H1 (cell line): Measurements from ENCODE around the gene PBX1. TPM values are rescaled to one million over a fixed set of nuclear protein-coding genes. Genes with fewer than 3 reads are reported as not detected.

Source experiments
- CTCF ChIA-PET: fragments of 300-600 bp; sonication (Branson Sonifier 250); formaldehyde crosslinking; loops from one replicate; lab custom pipeline; 2021; ENCODE audit not compliant: partially characterized antibody; lab: Charles Lee
- POLR2A ChIA-PET: fragments of 300-600 bp; sonication (Branson Sonifier 250); formaldehyde crosslinking; loops from one replicate; lab custom pipeline; 2021; ENCODE audit warnings: inconsistent platforms; ENCODE audit not compliant: partially characterized antibody; lab: Charles Lee
- DNase-seq, 2 experiments: peaks; one replicate each; pipeline versions ENCODE4 v3.0.0 to v3.0.0-alpha.2; 2010 to 2022; ENCODE audit warnings: low spot score in 2 of 2, low read depth in 1 of 2, mixed read lengths in 1 of 2
- FAIRE-seq: peaks from 2 replicates; lab custom pipeline; 2011; peaks lifted over from hg19 to GRCh38; lab: Jason Lieb, UNC
- H2AFZ ChIP-seq: 2 replicates; pipeline ENCODE4 v1.8.1; 2012; ENCODE audit warnings: low read length, inconsistent platforms
- H2AK5ac ChIP-seq: 2 replicates; pipeline ENCODE4 v1.6.1; 2013; ENCODE audit warnings: low read depth, low read length
- H2BK120ac ChIP-seq: replicated peaks from 2 replicates; pipeline ENCODE3; 2013; ENCODE audit warnings: low read depth, low read length, inconsistent platforms
- H2BK12ac ChIP-seq: 2 replicates; pipeline ENCODE4 v1.6.1; 2013; ENCODE audit warnings: low read depth, low read length
- H2BK15ac ChIP-seq: 2 replicates; pipeline ENCODE4 v1.6.1; 2013; ENCODE audit warnings: low read length
- H2BK20ac ChIP-seq: 2 replicates; pipeline ENCODE4 v1.6.1; 2013; ENCODE audit warnings: low read length
- H2BK5ac ChIP-seq: 2 replicates; pipeline ENCODE4 v1.6.1; 2013; ENCODE audit warnings: low read depth, low read length
- H3K14ac ChIP-seq: 2 replicates; pipeline ENCODE4 v1.6.1; 2013; ENCODE audit warnings: inconsistent platforms; ENCODE audit not compliant: insufficient read length
- H3K18ac ChIP-seq: 2 replicates; pipeline ENCODE4 v1.6.1; 2013; ENCODE audit warnings: low read length; ENCODE audit errors: extremely low read depth
- H3K23ac ChIP-seq: 2 replicates; pipeline ENCODE4 v1.6.1; 2013; ENCODE audit warnings: inconsistent platforms; ENCODE audit not compliant: insufficient read length
- H3K23me2 ChIP-seq: 2 replicates; pipeline ENCODE4 v1.6.1; 2013; ENCODE audit warnings: low read depth, low read length
- H3K27ac ChIP-seq: 2 replicates; pipeline ENCODE4 v1.6.1; 2011; ENCODE audit warnings: low read depth, low read length, inconsistent platforms
- H3K27me3 ChIP-seq, 4 experiments: replicated peaks in 1 of 4; 1 replicate in 1 of 4; 2 replicates in 3 of 4; pipeline versions ENCODE4 v1.6.1 to v1.8.1; 2011 to 2013; ENCODE audit warnings: low read length in 3 of 4, mild to moderate bottlenecking in 3 of 4, inconsistent platforms in 2 of 4, mixed read lengths in 2 of 4, moderate library complexity in 1 of 4; ENCODE audit not compliant: control insufficient read depth in 3 of 4, insufficient read depth in 3 of 4; ENCODE audit errors: extremely low read depth in 1 of 4
- H3K36me3 ChIP-seq, 4 experiments: 2 replicates each; pipeline versions ENCODE4 v1.6.1 to v1.8.1; 2011 to 2013; ENCODE audit warnings: mild to moderate bottlenecking in 4 of 4, low read length in 3 of 4, moderate library complexity in 2 of 4, control low read depth in 1 of 4, inconsistent platforms in 1 of 4; ENCODE audit not compliant: insufficient read depth in 4 of 4, control insufficient read depth in 2 of 4
- H3K4ac ChIP-seq: replicated peaks from 2 replicates; pipeline ENCODE3; 2013; ENCODE audit warnings: low read length, low read depth, mixed read lengths, inconsistent platforms; ENCODE audit not compliant: insufficient read length
- H3K4me1 ChIP-seq, 4 experiments: replicated peaks in 1 of 4; 1 replicate in 1 of 4; 2 replicates in 3 of 4; pipeline versions ENCODE4 v1.6.1 to v1.8.1; 2011 to 2013; ENCODE audit warnings: low read length in 3 of 4, inconsistent platforms in 2 of 4, mixed read lengths in 1 of 4; ENCODE audit not compliant: insufficient read depth in 4 of 4, control insufficient read depth in 3 of 4
- H3K4me2 ChIP-seq, 2 experiments: 2 replicates each; pipeline versions ENCODE4 v1.6.1 to v1.8.1; 2011 to 2013; ENCODE audit warnings: low read depth in 2 of 2, low read length in 2 of 2, control low read depth in 1 of 2, inconsistent platforms in 1 of 2, mild to moderate bottlenecking in 1 of 2; ENCODE audit not compliant: insufficient read depth in 1 of 2
- H3K4me3 ChIP-seq, 4 experiments: fragments of 200-600, 300-600 bp in 1 of 4; sonication (generic), shearing (Covaris generic), sonication (Bioruptor Twin) in 1 of 4; 2 replicates each; pipeline versions ENCODE4 v1.5.1 to v1.8.1; 2011 to 2016; ENCODE audit warnings: low read length in 4 of 4, low read depth in 3 of 4, control low read depth in 2 of 4, inconsistent platforms in 2 of 4, mild to moderate bottlenecking in 2 of 4, mixed read lengths in 1 of 4, moderate library complexity in 1 of 4; ENCODE audit not compliant: insufficient read depth in 2 of 4; ENCODE audit errors: extremely low read depth in 1 of 4
- H3K56ac ChIP-seq: replicated peaks from 2 replicates; pipeline ENCODE3; 2013; ENCODE audit warnings: low read depth, mild to moderate bottlenecking, mixed read lengths, low read length, inconsistent platforms; ENCODE audit not compliant: insufficient read length
- H3K79me1 ChIP-seq: 2 replicates; pipeline ENCODE4 v1.6.1; 2013; ENCODE audit warnings: low read depth, low read length, control low read depth
- H3K79me2 ChIP-seq, 2 experiments: 2 replicates each; pipeline versions ENCODE4 v1.6.1 to v1.8.1; 2012 to 2013; ENCODE audit warnings: low read length in 2 of 2, mild to moderate bottlenecking in 2 of 2, inconsistent platforms in 1 of 2; ENCODE audit not compliant: insufficient read depth in 2 of 2, control insufficient read depth in 1 of 2
- H3K9ac ChIP-seq, 4 experiments: replicated peaks in 1 of 4; 1 replicate in 1 of 4; 2 replicates in 3 of 4; pipeline versions ENCODE4 v1.6.1 to v1.8.1; 2011 to 2013; ENCODE audit warnings: low read depth in 3 of 4, low read length in 3 of 4, control low read depth in 2 of 4, mild to moderate bottlenecking in 2 of 4, moderate library complexity in 2 of 4, inconsistent platforms in 1 of 4; ENCODE audit errors: extremely low read depth in 1 of 4
- H3K9me3 ChIP-seq, 2 experiments: 2 replicates each; pipeline versions ENCODE4 v1.6.1 to v1.8.1; 2012 to 2013; ENCODE audit warnings: mild to moderate bottlenecking in 2 of 2, moderate library complexity in 2 of 2, control low read depth in 1 of 2, inconsistent platforms in 1 of 2, low read depth in 1 of 2, low read length in 1 of 2, mixed read lengths in 1 of 2; ENCODE audit not compliant: insufficient read depth in 2 of 2
- H4K20me1 ChIP-seq, 2 experiments: replicated peaks in 1 of 2; 2 replicates each; pipeline versions ENCODE3 to v1.8.1; 2011 to 2013; ENCODE audit warnings: inconsistent platforms in 2 of 2, low read length in 2 of 2, mild to moderate bottlenecking in 1 of 2; ENCODE audit not compliant: insufficient read depth in 2 of 2, control insufficient read depth in 1 of 2
- H4K5ac ChIP-seq: 2 replicates; pipeline ENCODE4 v1.6.1; 2013; ENCODE audit warnings: low read length, low read depth, mixed read lengths, inconsistent platforms; ENCODE audit not compliant: insufficient read length
- H4K8ac ChIP-seq: 2 replicates; pipeline ENCODE4 v1.8.0; 2013; ENCODE audit warnings: mild to moderate bottlenecking, moderate library complexity, low read length, inconsistent platforms; ENCODE audit not compliant: insufficient read depth; ENCODE audit errors: extremely low read depth
- H4K91ac ChIP-seq: replicated peaks from 2 replicates; pipeline ENCODE3; 2013; ENCODE audit warnings: low read length, mixed read lengths, inconsistent platforms; ENCODE audit not compliant: insufficient read length
- ATF3 ChIP-seq: IDR thresholded peaks from 2 replicates; pipeline ENCODE4 v1.6.1; 2011; ENCODE audit warnings: low read depth, mild to moderate bottlenecking, low read length; ENCODE audit not compliant: insufficient read depth
- E2F6 ChIP-seq: IDR thresholded peaks from 2 replicates; pipeline ENCODE4 v1.6.1; 2012; ENCODE audit warnings: inconsistent platforms
- RBBP5 ChIP-seq: IDR thresholded peaks from 2 replicates; pipeline ENCODE4 v1.7.1; 2012; ENCODE audit warnings: low read depth, mild to moderate bottlenecking, inconsistent platforms, low read length, moderate library complexity, borderline replicate concordance
- YY1 ChIP-seq: IDR thresholded peaks from 2 replicates; pipeline ENCODE4 v1.6.1; 2011; ENCODE audit warnings: low read depth, mild to moderate bottlenecking, low read length
- WGBS, 2 experiments: shearing (Covaris generic) in 1 of 2; methylation state at CpG; one replicate each; pipeline versions ENCODE4 v1.1.6 to v1.1.7; 2013 to 2015; ENCODE audit warnings: low lambda C conversion rate in 2 of 2, mixed read lengths in 2 of 2, inconsistent platforms in 1 of 2, low coverage in 1 of 2, missing lambda C conversion rate in 1 of 2; ENCODE audit not compliant: insufficient replicate concordance in 2 of 2, insufficient coverage in 1 of 2, insufficient read length in 1 of 2; ENCODE audit errors: extremely low coverage in 1 of 2, missing lambda C conversion rate in 1 of 2; 5-methylcytosine and 5-hydroxymethylcytosine counted together
- polyA plus RNA-seq, 7 experiments: library from polyadenylated mRNA; depleted of rRNA in 3 of 7; stranded (reverse) in 5 of 7; unstranded in 2 of 7; fragments of >200 nt in 5 of 7; fragments of 200-250 nt in 2 of 7; gene quantifications; 1 replicate in 5 of 7; 2 replicates in 1 of 7; 4 replicates in 1 of 7; pipeline versions ENCODE4 v1.2.1 to v1.2.3, GENCODE V29; 2011 to 2013; ENCODE audit warnings: missing spikeins in 2 of 7, mixed read lengths in 2 of 7
- total RNA-seq: library from RNA; stranded (reverse); fragmentation: NEBNext Ultra II Directional; extraction: Animal tissue kit (Norgen Biotek cat#: 25700); gene quantifications from 2 replicates; pipeline ENCODE4 v1.2.1, GENCODE V29; 2021

The PBX1 gene
- total and polyA plus RNA-seq, 2 of the 8 experiments (the other 6 are each of a cell fraction or from before 2014, with no cell fraction given) = 87.4 to 124 TPM

GRCh38 chr1:164802529-164803282, 243.7 kb downstream of the PBX1 start:
- no peak overlapping the region for H2BK20ac ChIP-seq
- H3K56ac ChIP-seq = no peak overlapping the region
- no peak overlapping the region for H3K18ac ChIP-seq
- no peak overlapping the region for H4K8ac ChIP-seq
- H4K91ac ChIP-seq = no peak overlapping the region
- H3K4me3 ChIP-seq = no peak overlapping the region
- peaks cover 0 to 5% of the 10 kb centered on the region in 2 experiments; a peak in 1 of 4 replicates for H3K79me2 ChIP-seq
- no peak overlapping the region for H3K23ac ChIP-seq
- CTCF ChIA-PET = interaction anchor here (0.8 to 1.4 kb wide), 5 partner anchors 10 to 269 kb away, joined by 3 to 4 read pairs (median 4); no protein-coding TSS in a partner anchor
- DNase-seq (no peak), FAIRE-seq (no peak)
- H3K14ac ChIP-seq = no peak overlapping the region
- no peak overlapping the region for H3K9ac ChIP-seq
- H4K20me1 ChIP-seq = peaks cover 2 to 3% of the 10 kb centered on the region in 2 experiments
- no peaks in the 10 kb centered on the region for H3K79me1 ChIP-seq
- no peak overlapping the region for H2BK15ac ChIP-seq
- no peak overlapping the region for H2BK12ac ChIP-seq
- H3K27me3 ChIP-seq = no peaks in the 10 kb centered on the region
- H3K4ac ChIP-seq = no peak overlapping the region
- no peak overlapping the region for H3K27ac ChIP-seq
- no peak overlapping the region for H4K5ac ChIP-seq
- POLR2A ChIA-PET = no interaction called here
- peaks cover 5 to 40% (median 28%) of the 10 kb centered on the region in 4 experiments; a peak in 7 of 8 replicates for H3K36me3 ChIP-seq
- H3K4me1 ChIP-seq = no peaks in the 10 kb centered on the region
- H2BK120ac ChIP-seq = no peak overlapping the region
- H3K23me2 ChIP-seq = no peaks in the 10 kb centered on the region
- H3K4me2 ChIP-seq = no peak overlapping the region
- no peaks in the 10 kb centered on the region for H3K9me3 ChIP-seq
- no peak overlapping the region for H2AFZ ChIP-seq
- no peak overlapping the region for H2BK5ac ChIP-seq
- no peak overlapping the region for H2AK5ac ChIP-seq
- 88% methylated on average over 7 of the region's 7 CpGs; no CpG with 5 or more reads in 1 of the 2 experiments for WGBS, 2 experiments
- TF ChIP-seq YY1 (no peak), E2F6 (no peak), ATF3 (no peak), RBBP5 (no peak)
